Keratinocyte (primary cell): Measurements from ENCODE around the gene NEDD8. TPM values are rescaled to one million over a fixed set of nuclear protein-coding genes. Genes with fewer than 3 reads are reported as not detected.

Source experiments
- DNase-seq: peaks from one replicate; pipeline ENCODE4 v3.0.0-alpha.2; 2011; ENCODE audit warnings: low read depth, missing footprints, low spot score
- FAIRE-seq: peaks from 2 replicates; lab custom pipeline; 2011; peaks lifted over from hg19 to GRCh38; lab: Jason Lieb, UNC
- H2AFZ ChIP-seq: 2 replicates; pipeline ENCODE4 v1.6.0; 2012; ENCODE audit warnings: low read length, control low read depth, inconsistent platforms; ENCODE audit not compliant: control insufficient read depth
- H3K27ac ChIP-seq: 2 replicates; pipeline ENCODE4 v1.5.1; 2011; ENCODE audit warnings: low read length; ENCODE audit not compliant: control insufficient read depth, insufficient read depth
- H3K27me3 ChIP-seq: 3 replicates; pipeline ENCODE4 v1.6.0; 2011; ENCODE audit warnings: low read length; ENCODE audit not compliant: control insufficient read depth, insufficient read depth; ENCODE audit errors: extremely low read depth
- H3K36me3 ChIP-seq, 2 experiments: 2 replicates in 1 of 2; 3 replicates in 1 of 2; pipeline ENCODE4 v1.5.1; 2011; ENCODE audit warnings: low read length in 2 of 2, mild to moderate bottlenecking in 1 of 2; ENCODE audit not compliant: control insufficient read depth in 2 of 2, insufficient read depth in 2 of 2; ENCODE audit errors: extremely low read depth in 1 of 2
- H3K4me1 ChIP-seq: 3 replicates; pipeline ENCODE4 v1.5.1; 2011; ENCODE audit warnings: low read length; ENCODE audit not compliant: control insufficient read depth, insufficient read depth; ENCODE audit errors: extremely low read depth
- H3K4me2 ChIP-seq: 3 replicates; pipeline ENCODE4 v1.6.0; 2011; ENCODE audit warnings: low read depth, low read length; ENCODE audit not compliant: control insufficient read depth, insufficient read depth; ENCODE audit errors: extremely low read depth
- H3K4me3 ChIP-seq, 3 experiments: fragments of 200-600 bp in 1 of 3; sonication (generic) in 1 of 3; 2 replicates in 2 of 3; 3 replicates in 1 of 3; pipeline ENCODE4 v1.5.1; 2011 to 2016; ENCODE audit warnings: low read length in 3 of 3, mild to moderate bottlenecking in 3 of 3, control low read depth in 2 of 3, inconsistent platforms in 1 of 3, low read depth in 1 of 3, mixed read lengths in 1 of 3, mixed run types in 1 of 3, moderate library complexity in 1 of 3; ENCODE audit not compliant: control insufficient read depth in 2 of 3, insufficient read depth in 2 of 3; ENCODE audit errors: extremely low read depth in 1 of 3
- H3K79me2 ChIP-seq: 2 replicates; pipeline ENCODE4 v1.6.0; 2012; ENCODE audit warnings: low read length; ENCODE audit not compliant: control insufficient read depth, insufficient read depth
- H3K9ac ChIP-seq: 3 replicates; pipeline ENCODE4 v1.6.0; 2011; ENCODE audit warnings: low read length; ENCODE audit not compliant: control insufficient read depth, insufficient read depth; ENCODE audit errors: extremely low read depth
- H3K9me1 ChIP-seq: 3 replicates; pipeline ENCODE4 v1.6.0; 2011; ENCODE audit warnings: low read length; ENCODE audit not compliant: control insufficient read depth, insufficient read depth; ENCODE audit errors: extremely low read depth
- H3K9me3 ChIP-seq: 2 replicates; pipeline ENCODE4 v1.5.1; 2012; ENCODE audit warnings: low read depth, low read length; ENCODE audit not compliant: control insufficient read depth
- H4K20me1 ChIP-seq: 3 replicates; pipeline ENCODE4 v1.6.0; 2011; ENCODE audit warnings: low read length; ENCODE audit not compliant: control insufficient read depth, insufficient read depth; ENCODE audit errors: extremely low read depth
- CTCF ChIP-seq, 3 experiments: IDR thresholded peaks in 1 of 3; conservative IDR thresholded peaks in 1 of 3; optimal IDR thresholded peaks in 1 of 3; 2 replicates in 2 of 3; 3 replicates in 1 of 3; pipeline versions ENCODE3 to v1.5.1; 2011; ENCODE audit warnings: low read length in 3 of 3, mild to moderate bottlenecking in 3 of 3, moderate library complexity in 2 of 3, control low read depth in 1 of 3, inconsistent platforms in 1 of 3; ENCODE audit not compliant: insufficient read depth in 2 of 3; ENCODE audit errors: extremely low read depth in 1 of 3
- EZH2 ChIP-seq: IDR thresholded peaks from one replicate; pipeline ENCODE4 v1.6.1; 2012; ENCODE audit warnings: inconsistent platforms, mild to moderate bottlenecking, low read length, moderate library complexity
- dilution Hi-C: fragments of 300-500 bp; cut with MboI; formaldehyde crosslinking; loops from one replicate; pipeline ENCODE4 v1.7.0; 2020; ENCODE audit warnings: low sequenced_read_pairs; ENCODE audit not compliant: extremely low pct_ligation_motif_present
- polyA plus RNA-seq, 5 experiments: library from polyadenylated mRNA; depleted of rRNA in 3 of 5; stranded (reverse) in 3 of 5; stranded (forward) in 1 of 5; unstranded in 1 of 5; fragments of >200 nt; gene quantifications; 1 replicate in 1 of 5; 2 replicates in 3 of 5; 3 replicates in 1 of 5; pipeline versions ENCODE4 v1.2.1 to v1.2.3, GENCODE V29; 2011 to 2012; ENCODE audit warnings: missing spikeins in 2 of 5, low read depth in 1 of 5, low replicate concordance in 1 of 5

The NEDD8 gene
- polyA plus RNA-seq, 1 donor (not counting 4 experiments of a cell fraction or from before 2014, with no cell fraction given) = 509 TPM

- TF ChIP-seq CTCF (optimal IDR thresholded peaks at IDR 0.05 in 1 of 3, IDR thresholded peaks at IDR 0.05 in 1 of 3, conservative IDR thresholded peaks at IDR 0.05 in 1 of 3; ENCODE audit: extremely low read depth in 1 of 3, insufficient read depth in 2 of 3, low read length in 3 of 3) = peak; percentile 40 to 66 (median 63)
- TF ChIP-seq EZH2 = no peak
- no peaks in the 10 kb centered on the region for H4K20me1 ChIP-seq
- FAIRE-seq (no peak), DNase-seq (no peak)
- dilution Hi-C loops = no loop called here
- H3K9ac ChIP-seq = peak overlapping the region; percentile 66
- H3K9me3 ChIP-seq = no peaks in the 10 kb centered on the region
- peaks cover 42% of the 10 kb centered on the region for H3K4me1 ChIP-seq
- peaks cover 6 to 11% of the 10 kb centered on the region in 2 experiments for H3K36me3 ChIP-seq
- peak overlapping the region; percentile 97 for H3K27ac ChIP-seq
- H3K4me2 ChIP-seq = peak overlapping the region; percentile 78
- peaks cover 3% of the 10 kb centered on the region for H3K79me2 ChIP-seq
- H2AFZ ChIP-seq = no peak overlapping the region
- peak overlapping the region in 2 of 3 experiments; percentile 34 to 47 for H3K4me3 ChIP-seq
- no peaks in the 10 kb centered on the region for H3K9me1 ChIP-seq
- no peaks in the 10 kb centered on the region for H3K27me3 ChIP-seq
These were observed 41.3 kb upstream of the NEDD8 start for GRCh38 chr14:24273422-24273998.

GRCh38 chr14:24272467-24272866 is 40.3 kb upstream of the NEDD8 start:
- H3K36me3 ChIP-seq = peaks cover 6 to 17% of the 10 kb centered on the region in 2 experiments
- H3K4me1 ChIP-seq = peaks cover 41% of the 10 kb centered on the region
- DNase-seq = no peak
- H3K4me2 ChIP-seq = peak overlapping the region; percentile 86
- H3K9ac ChIP-seq = no peak overlapping the region
- TF ChIP-seq EZH2 = no peak
- no peak for TF ChIP-seq CTCF (optimal IDR thresholded peaks at IDR 0.05 in 1 of 3, IDR thresholded peaks at IDR 0.05 in 1 of 3, conservative IDR thresholded peaks at IDR 0.05 in 1 of 3; ENCODE audit: extremely low read depth in 1 of 3, insufficient read depth in 2 of 3, low read length in 3 of 3)
- H3K79me2 ChIP-seq = peaks cover 3% of the 10 kb centered on the region
- peak overlapping the region; percentile 96 for H3K27ac ChIP-seq
- no peaks in the 10 kb centered on the region for H4K20me1 ChIP-seq
- dilution Hi-C loops = no loop called here
- no peak overlapping the region for H2AFZ ChIP-seq
- no peaks in the 10 kb centered on the region for H3K27me3 ChIP-seq
- H3K9me3 ChIP-seq = no peaks in the 10 kb centered on the region
- no peak overlapping the region for H3K4me3 ChIP-seq
- no peaks in the 10 kb centered on the region for H3K9me1 ChIP-seq
- FAIRE-seq = no peak
